HG03108 (cell line): Measurements from ENCODE around the gene SMAD3.

Experiments used
- ATAC-seq: cut with Tn5 transposase; IDR thresholded peaks from one replicate; pipeline ENCODE4 v1.9.1; 2021; ENCODE audit warnings: moderate library complexity; ENCODE audit not compliant: unreplicated experiment

The SMAD3 gene

DNA sequence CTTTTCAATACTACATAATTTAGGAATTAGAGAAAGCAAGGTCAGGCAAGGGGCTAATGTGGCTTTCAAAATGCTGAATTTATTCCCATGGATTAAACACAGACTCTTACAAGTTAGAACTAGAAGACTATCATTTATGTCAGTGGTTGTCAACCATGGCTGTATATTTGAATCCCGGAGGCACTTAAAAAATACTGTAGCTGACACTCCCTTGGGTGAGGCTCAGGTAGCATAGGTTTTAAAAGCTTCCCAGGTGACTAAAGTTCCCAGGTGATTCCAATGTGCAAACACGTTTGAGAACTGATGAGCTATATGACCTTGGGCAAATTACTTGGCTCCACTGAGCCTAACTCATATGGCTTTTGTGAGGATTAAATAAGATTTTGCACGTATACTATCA lies 159.5 kb downstream of the SMAD3 start:
- ATAC-seq = no peak

DNA sequence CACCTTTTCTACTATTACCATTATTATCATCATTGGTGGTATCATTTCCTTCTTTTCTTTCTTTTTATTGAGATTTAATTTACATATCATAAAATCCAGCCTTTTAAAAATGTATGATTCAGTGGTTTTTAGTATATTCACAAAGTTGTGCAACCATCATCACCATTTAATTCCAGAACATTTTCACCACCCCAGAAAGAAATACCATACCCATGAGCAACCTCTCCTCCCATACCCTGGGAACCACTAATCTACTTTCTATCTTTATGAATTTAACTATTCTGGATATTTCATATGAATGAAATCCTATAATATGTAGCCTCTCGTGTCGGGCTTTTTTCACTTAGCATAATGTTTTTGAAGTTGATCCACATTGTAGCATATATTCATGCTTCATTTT lies 159.9 kb downstream of the SMAD3 start:
- no peak for ATAC-seq

DNA sequence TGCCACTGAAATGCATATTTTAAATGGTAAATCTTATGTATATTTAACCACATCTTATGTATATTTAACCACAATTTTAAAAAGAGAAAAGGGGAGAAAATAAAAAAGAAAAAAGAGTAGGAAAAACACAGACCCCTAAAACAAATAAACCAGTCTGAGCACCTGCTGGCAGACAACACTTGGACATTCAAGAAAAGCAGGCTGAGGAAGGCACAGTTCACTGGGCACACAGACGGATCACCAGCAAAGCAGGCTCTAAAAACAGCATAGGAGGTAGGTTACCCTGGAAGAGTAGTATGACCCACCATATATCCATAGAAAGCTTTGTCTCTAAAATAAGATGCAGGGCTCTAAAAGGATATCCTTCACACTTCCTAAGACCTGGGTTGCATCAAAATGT lies 162.0 kb downstream of the SMAD3 start:
- no peak for ATAC-seq

DNA sequence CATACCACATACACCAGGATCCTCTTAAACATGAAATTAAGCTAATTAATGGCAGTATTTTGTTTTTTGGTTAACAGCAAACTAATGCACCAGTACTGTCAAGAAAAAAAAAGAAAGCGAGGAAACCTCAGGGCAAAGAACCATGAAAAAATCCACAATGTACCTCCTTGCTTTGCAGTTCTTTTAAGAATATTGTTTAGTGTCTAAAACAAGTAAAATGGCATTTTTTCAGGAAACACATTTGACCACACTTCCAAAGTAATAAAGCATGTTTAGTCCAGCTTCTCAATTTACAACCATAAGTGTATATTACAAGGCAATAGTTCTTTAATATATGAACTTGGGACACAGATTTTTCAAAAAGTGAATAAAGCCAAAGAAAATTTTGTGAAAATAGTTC lies 162.4 kb downstream of the SMAD3 start:
- no peak for ATAC-seq

DNA sequence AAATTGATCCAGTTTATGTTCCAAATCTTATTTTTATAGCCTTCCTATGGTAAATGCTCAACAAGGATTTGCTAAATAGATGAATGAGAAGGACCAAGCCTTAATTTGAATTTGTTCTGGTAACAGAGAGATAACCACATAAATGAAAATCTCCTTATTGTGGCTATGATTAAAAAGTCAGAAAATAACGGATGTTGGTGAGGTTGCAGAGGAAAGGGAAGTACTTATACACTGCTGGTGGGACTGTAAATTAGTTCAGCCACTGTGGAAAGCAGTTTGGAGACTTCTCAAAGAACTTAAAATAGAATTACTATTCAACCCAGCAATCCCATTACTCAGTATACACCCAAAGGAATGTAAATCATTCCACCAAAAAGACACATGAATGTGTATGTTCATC lies 162.9 kb downstream of the SMAD3 start:
- ATAC-seq = no peak

DNA sequence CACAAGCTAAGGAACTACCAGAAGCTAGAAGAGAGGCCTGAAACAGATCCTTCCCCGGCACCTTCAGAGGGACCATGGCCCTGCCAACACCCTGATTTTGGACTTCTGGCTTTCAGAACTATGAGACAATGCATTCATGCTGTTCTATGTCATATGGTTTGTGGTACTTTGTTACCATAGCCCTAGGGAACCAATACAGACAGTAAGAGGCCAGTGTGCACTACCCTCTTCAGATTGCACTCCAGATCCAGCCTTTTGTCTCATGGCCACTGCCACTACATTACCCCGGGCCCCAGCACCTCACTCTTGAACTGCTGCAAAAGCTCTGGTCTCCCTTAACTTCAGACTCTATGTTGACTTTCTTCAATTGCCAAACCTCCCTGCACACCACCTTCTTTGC lies 165.1 kb downstream of the SMAD3 start:
- ATAC-seq = no peak

DNA sequence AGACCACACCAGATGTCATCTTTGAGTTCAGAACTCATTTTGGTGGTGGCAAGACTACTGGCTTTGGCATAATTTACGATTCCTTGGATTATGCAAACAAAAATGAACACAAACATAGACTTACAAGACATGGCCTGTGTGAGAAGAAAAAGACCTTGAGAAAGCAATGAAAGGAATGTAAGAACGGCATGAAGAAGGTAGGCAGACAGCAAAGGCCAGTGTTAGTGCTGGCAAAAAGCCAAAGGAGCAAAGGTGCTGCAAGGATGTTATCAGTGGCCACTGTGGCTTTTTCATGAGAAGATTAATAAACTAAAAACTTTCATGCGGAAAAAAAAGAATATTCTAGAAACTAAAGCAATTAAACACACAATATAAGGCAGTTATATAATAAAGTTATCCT lies 167.2 kb downstream of the SMAD3 start:
- ATAC-seq = no peak

DNA sequence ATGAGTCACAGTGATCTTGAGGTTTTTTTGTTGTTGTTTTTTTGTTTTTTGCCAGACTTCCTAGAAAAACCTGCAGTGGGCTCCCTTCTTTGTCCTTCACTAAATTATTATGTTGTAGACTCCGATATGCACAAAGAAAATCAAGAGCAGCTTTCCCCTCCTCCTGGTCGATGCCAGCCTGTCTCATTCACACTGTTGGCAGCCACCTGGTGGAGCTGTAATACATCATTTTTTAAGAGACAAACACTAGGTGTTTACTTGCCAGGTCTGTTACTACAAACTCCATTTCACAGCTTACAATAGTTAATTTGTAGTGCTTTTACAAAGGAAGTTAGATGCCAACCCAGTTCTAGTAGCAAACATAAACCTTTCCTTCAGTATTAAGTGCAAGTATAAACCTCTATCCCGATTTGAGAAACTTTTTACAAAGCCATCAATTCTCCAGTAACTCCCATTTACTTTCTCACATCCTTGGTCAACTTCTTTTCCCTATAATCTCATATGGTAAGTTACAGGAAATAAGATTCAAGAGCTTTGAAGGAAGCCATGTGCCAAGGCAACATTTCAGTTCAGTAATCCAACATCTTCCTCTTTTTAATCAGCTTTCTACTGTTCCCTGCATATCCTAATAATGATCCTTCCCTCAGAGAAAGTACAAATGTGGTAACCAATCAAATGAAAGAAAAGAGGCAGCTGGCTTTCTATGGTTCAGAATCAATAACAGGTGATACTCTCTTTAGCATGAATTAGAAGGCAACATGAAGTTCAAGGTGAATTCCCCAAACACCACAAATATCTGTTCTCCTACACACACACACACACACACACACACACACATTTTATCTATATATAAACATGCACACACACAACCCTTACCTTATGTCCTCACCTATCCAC lies 175.1 kb downstream of the SMAD3 start:
- ATAC-seq = peak; percentile 26

DNA sequence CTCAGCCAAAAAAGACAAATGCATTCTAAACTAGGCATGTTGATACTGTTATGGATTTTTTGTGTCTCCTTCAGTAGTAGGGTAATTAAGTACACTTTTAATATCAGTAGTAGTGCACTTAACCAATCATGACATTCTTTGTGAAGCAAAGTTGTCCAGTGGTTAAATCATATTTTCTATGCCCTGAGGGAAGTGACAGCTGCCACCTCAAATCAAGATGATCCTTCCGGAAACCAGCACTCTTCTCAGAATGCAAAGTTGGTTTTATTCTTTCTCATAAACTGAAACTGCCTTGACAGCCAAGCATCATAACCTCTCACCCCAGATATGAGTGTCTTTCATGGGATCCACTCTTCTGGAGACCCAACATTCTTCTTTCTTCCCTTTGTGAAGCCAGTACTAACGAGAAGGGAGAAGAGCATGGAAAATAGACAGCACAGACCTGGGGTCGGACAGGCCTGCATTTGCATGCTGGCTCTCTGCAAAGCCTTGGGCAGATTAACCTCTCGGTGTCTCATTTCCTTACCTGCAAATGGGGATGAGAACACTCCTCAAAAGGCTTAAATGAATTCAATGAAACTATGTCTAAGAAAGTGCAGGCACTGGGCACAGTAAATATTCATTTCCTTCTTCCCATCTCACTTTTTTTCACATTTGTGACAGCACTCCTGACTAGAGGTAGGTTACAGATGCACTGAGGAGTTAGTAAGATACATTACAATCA lies 175.9 kb downstream of the SMAD3 start:
- peak; percentile 59 for ATAC-seq

DNA sequence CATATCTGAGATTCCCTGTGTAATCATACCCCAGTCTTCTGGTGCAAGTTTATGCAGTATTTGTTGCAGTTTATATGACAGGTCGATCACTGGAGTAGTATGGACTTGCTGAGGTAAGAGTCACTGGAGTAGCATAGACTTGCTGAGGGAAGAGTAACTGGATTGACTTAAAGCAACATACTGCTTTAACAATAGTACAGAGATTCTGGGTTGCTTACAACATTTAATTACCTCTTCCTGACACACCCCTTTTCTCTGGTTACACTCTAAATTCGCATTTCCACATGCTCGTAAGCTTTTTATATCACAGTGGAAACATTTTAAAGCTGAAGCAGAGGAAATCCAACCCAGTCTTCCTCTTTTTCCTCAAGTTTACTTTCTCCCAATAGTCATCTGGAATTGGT lies 177.3 kb downstream of the SMAD3 start:
- ATAC-seq = no peak
